WTC11 (cell line): Measurements from ENCODE around the gene MLF2. TPM values are rescaled to one million over a fixed set of nuclear protein-coding genes. Genes with fewer than 3 reads are reported as not detected.

Experiments
- ATAC-seq: fragments of 200-7000 bp; cut with Tn5 transposase; 2 replicates; pipeline ENCODE4 v1.10.0; 2021; ENCODE audit warnings: mild to moderate bottlenecking, moderate library complexity
- CTCF ChIA-PET: fragments of 300-600 bp; sonication (Branson Sonifier 250); formaldehyde crosslinking; loops from one replicate; lab custom pipeline; 2021; ENCODE audit warnings: antibody characterized with exemption; lab: Charles Lee
- POLR2A ChIA-PET: fragments of 350-600 bp; sonication (Branson Sonifier 250); formaldehyde crosslinking; loops from one replicate; lab custom pipeline; 2021; ENCODE audit warnings: antibody characterized with exemption; lab: Charles Lee
- DNase-seq: peaks from one replicate; pipeline ENCODE4 v3.0.0; 2021; ENCODE audit warnings: low spot score
- H3K27ac Mint-ChIP-seq: 2 replicates; pipeline ENCODE4 v1.8.0; 2021; ENCODE audit warnings: mixed read lengths
- H3K27me3 Mint-ChIP-seq: 2 replicates; pipeline ENCODE4 v1.8.0; 2021; ENCODE audit warnings: low read depth, mild to moderate bottlenecking, moderate library complexity, mixed read lengths
- H3K36me3 Mint-ChIP-seq: 2 replicates; pipeline ENCODE4 v1.8.0; 2021; ENCODE audit warnings: mixed read lengths
- H3K4me1 Mint-ChIP-seq: 2 replicates; pipeline ENCODE4 v1.8.0; 2022; ENCODE audit warnings: mixed read lengths
- H3K4me3 Mint-ChIP-seq: 2 replicates; pipeline ENCODE4 v1.8.0; 2021; ENCODE audit warnings: mild to moderate bottlenecking, moderate library complexity, mixed read lengths
- H3K9me3 Mint-ChIP-seq: 2 replicates; pipeline ENCODE4 v1.8.0; 2021; ENCODE audit warnings: mixed read lengths
- ELF4 ChIP-seq: sonication (generic); formaldehyde crosslinking; IDR thresholded peaks from 2 replicates; pipeline ENCODE4 v1.8.1; 2022; ENCODE audit warnings: low read depth, mild to moderate bottlenecking, moderate library complexity, missing genetic modification reagents
- EMX1 ChIP-seq: fragments of 250-450 bp; sonication (Bioruptor Pico); IDR thresholded peaks from 2 replicates; pipeline ENCODE4 v1.8.0; 2021; ENCODE audit warnings: mild to moderate bottlenecking
- ETV6 ChIP-seq: sonication (generic); formaldehyde crosslinking; IDR thresholded peaks from 2 replicates; pipeline ENCODE4 v1.8.1; 2022; ENCODE audit warnings: mild to moderate bottlenecking, missing genetic modification reagents
- MXD4 ChIP-seq: fragments of 250-450 bp; sonication (Bioruptor Pico); IDR thresholded peaks from 2 replicates; pipeline ENCODE4 v1.8.0; 2021; ENCODE audit warnings: mild to moderate bottlenecking, moderate library complexity, borderline replicate concordance
- NFATC4 ChIP-seq: fragments of 250-450 bp; sonication (Bioruptor Pico); IDR thresholded peaks from 2 replicates; pipeline ENCODE4 v1.9.0; 2021; ENCODE audit warnings: mild to moderate bottlenecking
- NFE2L1 ChIP-seq: sonication (generic); formaldehyde crosslinking; IDR thresholded peaks from 2 replicates; pipeline ENCODE4 v1.8.1; 2023; ENCODE audit warnings: missing genetic modification reagents
- NR2C2 ChIP-seq: sonication (generic); formaldehyde crosslinking; IDR thresholded peaks from 2 replicates; pipeline ENCODE4 v1.8.0; 2022; ENCODE audit warnings: mild to moderate bottlenecking, missing genetic modification reagents
- SOX15 ChIP-seq: fragments of 250-450 bp; sonication (Bioruptor Pico); IDR thresholded peaks from 2 replicates; pipeline ENCODE4 v1.9.0; 2021; ENCODE audit warnings: mild to moderate bottlenecking
- SP1 ChIP-seq: sonication (generic); formaldehyde crosslinking; conservative IDR thresholded peaks from 2 replicates; pipeline ENCODE4 v1.8.1; 2022; ENCODE audit warnings: missing genetic modification reagents
- ZNF138 ChIP-seq: sonication (generic); formaldehyde crosslinking; conservative IDR thresholded peaks from 2 replicates; pipeline ENCODE4 v1.8.1; 2022; ENCODE audit warnings: mild to moderate bottlenecking, moderate library complexity, missing genetic modification reagents
- ZNF416 ChIP-seq: fragments of 250-450 bp; sonication (Bioruptor Pico); IDR thresholded peaks from 2 replicates; pipeline ENCODE4 v1.9.0; 2021; ENCODE audit warnings: mild to moderate bottlenecking, inconsistent platforms
- ZNF671 ChIP-seq: fragments of 250-450 bp; sonication (Bioruptor Pico); IDR thresholded peaks from 2 replicates; pipeline ENCODE4 v1.8.0; 2021; ENCODE audit warnings: mild to moderate bottlenecking
- total RNA-seq: library from RNA; stranded (reverse); gene quantifications from 3 replicates; pipeline ENCODE4 v1.2.3, GENCODE V29; 2021
- TF ChIP-seq, protein P1 (sequence below): sonication (generic); formaldehyde crosslinking; IDR thresholded peaks from 2 replicates; pipeline ENCODE4 v1.8.0; 2022; ENCODE audit warnings: mild to moderate bottlenecking, missing genetic modification reagents
- TF ChIP-seq, protein P2 (sequence below): sonication (generic); formaldehyde crosslinking; IDR thresholded peaks from 2 replicates; pipeline ENCODE4 v1.8.0; 2023; ENCODE audit warnings: mild to moderate bottlenecking, missing genetic modification reagents
- TF ChIP-seq, protein P3 (sequence below): sonication (generic); formaldehyde crosslinking; IDR thresholded peaks from 2 replicates; pipeline ENCODE4 v1.8.1; 2023; ENCODE audit warnings: mild to moderate bottlenecking, missing genetic modification reagents, borderline replicate concordance
- TF ChIP-seq, protein P4 (sequence below): sonication (generic); formaldehyde crosslinking; IDR thresholded peaks from 2 replicates; pipeline ENCODE4 v1.8.0; 2023; ENCODE audit warnings: missing genetic modification reagents, mild to moderate bottlenecking, borderline replicate concordance
- TF ChIP-seq, protein P5 (sequence below): fragments of 200-600 bp; IDR thresholded peaks from 2 replicates; pipeline ENCODE4 v1.8.0; 2022; ENCODE audit warnings: antibody characterized with exemption
- TF ChIP-seq, protein P6 (sequence below): fragments of 250-450 bp; sonication (Bioruptor Pico); IDR thresholded peaks from 2 replicates; pipeline ENCODE4 v1.9.0; 2021; ENCODE audit warnings: mild to moderate bottlenecking, borderline replicate concordance

The MLF2 gene
- total RNA-seq, 1 experiment from 2014 or later: 236 TPM

DNA sequence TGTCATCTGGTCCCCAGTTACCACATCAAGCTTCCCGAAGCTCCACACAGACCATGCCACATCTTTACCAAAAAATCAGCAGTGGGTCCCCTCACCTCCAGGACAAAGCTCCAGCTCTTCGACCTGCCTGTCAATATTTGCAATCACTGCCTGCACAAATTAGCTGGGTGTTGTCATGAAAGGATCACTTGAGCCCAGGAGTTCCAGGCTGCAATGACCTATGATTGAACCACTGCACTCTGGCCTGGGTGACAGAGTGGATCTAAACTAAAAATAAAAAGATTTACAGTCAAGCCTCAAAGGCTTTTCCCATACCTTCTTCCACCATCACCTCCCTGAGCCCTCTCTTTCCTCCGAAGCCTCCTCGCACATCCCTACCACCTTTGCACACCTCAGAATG lies 43.6 kb upstream of the MLF2 start:
- no peak overlapping the region for H3K4me3 Mint-ChIP-seq
- TF ChIP-seq, protein P1, sequence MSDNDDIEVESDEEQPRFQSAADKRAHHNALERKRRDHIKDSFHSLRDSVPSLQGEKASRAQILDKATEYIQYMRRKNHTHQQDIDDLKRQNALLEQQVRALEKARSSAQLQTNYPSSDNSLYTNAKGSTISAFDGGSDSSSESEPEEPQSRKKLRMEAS (CRISPR knock-in tag): no peak
- no peak for TF ChIP-seq MXD4 (CRISPR knock-in tag)
- no peak for TF ChIP-seq ZNF671 (CRISPR knock-in tag)
- TF ChIP-seq NFATC4 (CRISPR knock-in tag): no peak
- no peak for TF ChIP-seq ZNF138
- no peak for TF ChIP-seq SOX15
- no peak for TF ChIP-seq SP1 (CRISPR knock-in tag)
- TF ChIP-seq, protein P2, sequence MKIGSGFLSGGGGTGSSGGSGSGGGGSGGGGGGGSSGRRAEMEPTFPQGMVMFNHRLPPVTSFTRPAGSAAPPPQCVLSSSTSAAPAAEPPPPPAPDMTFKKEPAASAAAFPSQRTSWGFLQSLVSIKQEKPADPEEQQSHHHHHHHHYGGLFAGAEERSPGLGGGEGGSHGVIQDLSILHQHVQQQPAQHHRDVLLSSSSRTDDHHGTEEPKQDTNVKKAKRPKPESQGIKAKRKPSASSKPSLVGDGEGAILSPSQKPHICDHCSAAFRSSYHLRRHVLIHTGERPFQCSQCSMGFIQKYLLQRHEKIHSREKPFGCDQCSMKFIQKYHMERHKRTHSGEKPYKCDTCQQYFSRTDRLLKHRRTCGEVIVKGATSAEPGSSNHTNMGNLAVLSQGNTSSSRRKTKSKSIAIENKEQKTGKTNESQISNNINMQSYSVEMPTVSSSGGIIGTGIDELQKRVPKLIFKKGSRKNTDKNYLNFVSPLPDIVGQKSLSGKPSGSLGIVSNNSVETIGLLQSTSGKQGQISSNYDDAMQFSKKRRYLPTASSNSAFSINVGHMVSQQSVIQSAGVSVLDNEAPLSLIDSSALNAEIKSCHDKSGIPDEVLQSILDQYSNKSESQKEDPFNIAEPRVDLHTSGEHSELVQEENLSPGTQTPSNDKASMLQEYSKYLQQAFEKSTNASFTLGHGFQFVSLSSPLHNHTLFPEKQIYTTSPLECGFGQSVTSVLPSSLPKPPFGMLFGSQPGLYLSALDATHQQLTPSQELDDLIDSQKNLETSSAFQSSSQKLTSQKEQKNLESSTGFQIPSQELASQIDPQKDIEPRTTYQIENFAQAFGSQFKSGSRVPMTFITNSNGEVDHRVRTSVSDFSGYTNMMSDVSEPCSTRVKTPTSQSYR (CRISPR knock-in tag): no peak
- TF ChIP-seq EMX1 (CRISPR knock-in tag): no peak
- TF ChIP-seq, protein P3, sequence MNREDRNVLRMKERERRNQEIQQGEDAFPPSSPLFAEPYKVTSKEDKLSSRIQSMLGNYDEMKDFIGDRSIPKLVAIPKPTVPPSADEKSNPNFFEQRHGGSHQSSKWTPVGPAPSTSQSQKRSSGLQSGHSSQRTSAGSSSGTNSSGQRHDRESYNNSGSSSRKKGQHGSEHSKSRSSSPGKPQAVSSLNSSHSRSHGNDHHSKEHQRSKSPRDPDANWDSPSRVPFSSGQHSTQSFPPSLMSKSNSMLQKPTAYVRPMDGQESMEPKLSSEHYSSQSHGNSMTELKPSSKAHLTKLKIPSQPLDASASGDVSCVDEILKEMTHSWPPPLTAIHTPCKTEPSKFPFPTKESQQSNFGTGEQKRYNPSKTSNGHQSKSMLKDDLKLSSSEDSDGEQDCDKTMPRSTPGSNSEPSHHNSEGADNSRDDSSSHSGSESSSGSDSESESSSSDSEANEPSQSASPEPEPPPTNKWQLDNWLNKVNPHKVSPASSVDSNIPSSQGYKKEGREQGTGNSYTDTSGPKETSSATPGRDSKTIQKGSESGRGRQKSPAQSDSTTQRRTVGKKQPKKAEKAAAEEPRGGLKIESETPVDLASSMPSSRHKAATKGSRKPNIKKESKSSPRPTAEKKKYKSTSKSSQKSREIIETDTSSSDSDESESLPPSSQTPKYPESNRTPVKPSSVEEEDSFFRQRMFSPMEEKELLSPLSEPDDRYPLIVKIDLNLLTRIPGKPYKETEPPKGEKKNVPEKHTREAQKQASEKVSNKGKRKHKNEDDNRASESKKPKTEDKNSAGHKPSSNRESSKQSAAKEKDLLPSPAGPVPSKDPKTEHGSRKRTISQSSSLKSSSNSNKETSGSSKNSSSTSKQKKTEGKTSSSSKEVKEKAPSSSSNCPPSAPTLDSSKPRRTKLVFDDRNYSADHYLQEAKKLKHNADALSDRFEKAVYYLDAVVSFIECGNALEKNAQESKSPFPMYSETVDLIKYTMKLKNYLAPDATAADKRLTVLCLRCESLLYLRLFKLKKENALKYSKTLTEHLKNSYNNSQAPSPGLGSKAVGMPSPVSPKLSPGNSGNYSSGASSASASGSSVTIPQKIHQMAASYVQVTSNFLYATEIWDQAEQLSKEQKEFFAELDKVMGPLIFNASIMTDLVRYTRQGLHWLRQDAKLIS (CRISPR knock-in tag): no peak
- TF ChIP-seq, protein P4, sequence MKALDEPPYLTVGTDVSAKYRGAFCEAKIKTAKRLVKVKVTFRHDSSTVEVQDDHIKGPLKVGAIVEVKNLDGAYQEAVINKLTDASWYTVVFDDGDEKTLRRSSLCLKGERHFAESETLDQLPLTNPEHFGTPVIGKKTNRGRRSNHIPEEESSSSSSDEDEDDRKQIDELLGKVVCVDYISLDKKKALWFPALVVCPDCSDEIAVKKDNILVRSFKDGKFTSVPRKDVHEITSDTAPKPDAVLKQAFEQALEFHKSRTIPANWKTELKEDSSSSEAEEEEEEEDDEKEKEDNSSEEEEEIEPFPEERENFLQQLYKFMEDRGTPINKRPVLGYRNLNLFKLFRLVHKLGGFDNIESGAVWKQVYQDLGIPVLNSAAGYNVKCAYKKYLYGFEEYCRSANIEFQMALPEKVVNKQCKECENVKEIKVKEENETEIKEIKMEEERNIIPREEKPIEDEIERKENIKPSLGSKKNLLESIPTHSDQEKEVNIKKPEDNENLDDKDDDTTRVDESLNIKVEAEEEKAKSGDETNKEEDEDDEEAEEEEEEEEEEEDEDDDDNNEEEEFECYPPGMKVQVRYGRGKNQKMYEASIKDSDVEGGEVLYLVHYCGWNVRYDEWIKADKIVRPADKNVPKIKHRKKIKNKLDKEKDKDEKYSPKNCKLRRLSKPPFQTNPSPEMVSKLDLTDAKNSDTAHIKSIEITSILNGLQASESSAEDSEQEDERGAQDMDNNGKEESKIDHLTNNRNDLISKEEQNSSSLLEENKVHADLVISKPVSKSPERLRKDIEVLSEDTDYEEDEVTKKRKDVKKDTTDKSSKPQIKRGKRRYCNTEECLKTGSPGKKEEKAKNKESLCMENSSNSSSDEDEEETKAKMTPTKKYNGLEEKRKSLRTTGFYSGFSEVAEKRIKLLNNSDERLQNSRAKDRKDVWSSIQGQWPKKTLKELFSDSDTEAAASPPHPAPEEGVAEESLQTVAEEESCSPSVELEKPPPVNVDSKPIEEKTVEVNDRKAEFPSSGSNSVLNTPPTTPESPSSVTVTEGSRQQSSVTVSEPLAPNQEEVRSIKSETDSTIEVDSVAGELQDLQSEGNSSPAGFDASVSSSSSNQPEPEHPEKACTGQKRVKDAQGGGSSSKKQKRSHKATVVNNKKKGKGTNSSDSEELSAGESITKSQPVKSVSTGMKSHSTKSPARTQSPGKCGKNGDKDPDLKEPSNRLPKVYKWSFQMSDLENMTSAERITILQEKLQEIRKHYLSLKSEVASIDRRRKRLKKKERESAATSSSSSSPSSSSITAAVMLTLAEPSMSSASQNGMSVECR (CRISPR knock-in tag): no peak
- no peak for TF ChIP-seq NFE2L1 (CRISPR knock-in tag)
- no peak for TF ChIP-seq ETV6 (CRISPR knock-in tag)
- TF ChIP-seq, protein P5, sequence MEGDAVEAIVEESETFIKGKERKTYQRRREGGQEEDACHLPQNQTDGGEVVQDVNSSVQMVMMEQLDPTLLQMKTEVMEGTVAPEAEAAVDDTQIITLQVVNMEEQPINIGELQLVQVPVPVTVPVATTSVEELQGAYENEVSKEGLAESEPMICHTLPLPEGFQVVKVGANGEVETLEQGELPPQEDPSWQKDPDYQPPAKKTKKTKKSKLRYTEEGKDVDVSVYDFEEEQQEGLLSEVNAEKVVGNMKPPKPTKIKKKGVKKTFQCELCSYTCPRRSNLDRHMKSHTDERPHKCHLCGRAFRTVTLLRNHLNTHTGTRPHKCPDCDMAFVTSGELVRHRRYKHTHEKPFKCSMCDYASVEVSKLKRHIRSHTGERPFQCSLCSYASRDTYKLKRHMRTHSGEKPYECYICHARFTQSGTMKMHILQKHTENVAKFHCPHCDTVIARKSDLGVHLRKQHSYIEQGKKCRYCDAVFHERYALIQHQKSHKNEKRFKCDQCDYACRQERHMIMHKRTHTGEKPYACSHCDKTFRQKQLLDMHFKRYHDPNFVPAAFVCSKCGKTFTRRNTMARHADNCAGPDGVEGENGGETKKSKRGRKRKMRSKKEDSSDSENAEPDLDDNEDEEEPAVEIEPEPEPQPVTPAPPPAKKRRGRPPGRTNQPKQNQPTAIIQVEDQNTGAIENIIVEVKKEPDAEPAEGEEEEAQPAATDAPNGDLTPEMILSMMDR: no peak
- no peak for TF ChIP-seq NR2C2
- no peak for TF ChIP-seq ZNF416
- TF ChIP-seq, protein P6, sequence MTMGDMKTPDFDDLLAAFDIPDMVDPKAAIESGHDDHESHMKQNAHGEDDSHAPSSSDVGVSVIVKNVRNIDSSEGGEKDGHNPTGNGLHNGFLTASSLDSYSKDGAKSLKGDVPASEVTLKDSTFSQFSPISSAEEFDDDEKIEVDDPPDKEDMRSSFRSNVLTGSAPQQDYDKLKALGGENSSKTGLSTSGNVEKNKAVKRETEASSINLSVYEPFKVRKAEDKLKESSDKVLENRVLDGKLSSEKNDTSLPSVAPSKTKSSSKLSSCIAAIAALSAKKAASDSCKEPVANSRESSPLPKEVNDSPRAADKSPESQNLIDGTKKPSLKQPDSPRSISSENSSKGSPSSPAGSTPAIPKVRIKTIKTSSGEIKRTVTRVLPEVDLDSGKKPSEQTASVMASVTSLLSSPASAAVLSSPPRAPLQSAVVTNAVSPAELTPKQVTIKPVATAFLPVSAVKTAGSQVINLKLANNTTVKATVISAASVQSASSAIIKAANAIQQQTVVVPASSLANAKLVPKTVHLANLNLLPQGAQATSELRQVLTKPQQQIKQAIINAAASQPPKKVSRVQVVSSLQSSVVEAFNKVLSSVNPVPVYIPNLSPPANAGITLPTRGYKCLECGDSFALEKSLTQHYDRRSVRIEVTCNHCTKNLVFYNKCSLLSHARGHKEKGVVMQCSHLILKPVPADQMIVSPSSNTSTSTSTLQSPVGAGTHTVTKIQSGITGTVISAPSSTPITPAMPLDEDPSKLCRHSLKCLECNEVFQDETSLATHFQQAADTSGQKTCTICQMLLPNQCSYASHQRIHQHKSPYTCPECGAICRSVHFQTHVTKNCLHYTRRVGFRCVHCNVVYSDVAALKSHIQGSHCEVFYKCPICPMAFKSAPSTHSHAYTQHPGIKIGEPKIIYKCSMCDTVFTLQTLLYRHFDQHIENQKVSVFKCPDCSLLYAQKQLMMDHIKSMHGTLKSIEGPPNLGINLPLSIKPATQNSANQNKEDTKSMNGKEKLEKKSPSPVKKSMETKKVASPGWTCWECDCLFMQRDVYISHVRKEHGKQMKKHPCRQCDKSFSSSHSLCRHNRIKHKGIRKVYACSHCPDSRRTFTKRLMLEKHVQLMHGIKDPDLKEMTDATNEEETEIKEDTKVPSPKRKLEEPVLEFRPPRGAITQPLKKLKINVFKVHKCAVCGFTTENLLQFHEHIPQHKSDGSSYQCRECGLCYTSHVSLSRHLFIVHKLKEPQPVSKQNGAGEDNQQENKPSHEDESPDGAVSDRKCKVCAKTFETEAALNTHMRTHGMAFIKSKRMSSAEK (CRISPR knock-in tag): no peak
- no peak for TF ChIP-seq ELF4 (CRISPR knock-in tag)
- ChIA-PET CTCF (interaction anchor here (1.0 to 1.6 kb wide), 2 partner anchors 28 to 30 kb away, joined by 5 to 6 read pairs; partner anchors contain the start of gene PTMS), POLR2A (interaction anchor here (1.2 kb wide), 1 partner anchor 25 kb away, joined by 4 read pairs; no protein-coding TSS in a partner anchor)
- DNase-seq (no peak), ATAC-seq (no peak)
- no peaks in the 10 kb centered on the region for H3K9me3 Mint-ChIP-seq
- peaks cover 7% of the 10 kb centered on the region for H3K4me1 Mint-ChIP-seq
- H3K27me3 Mint-ChIP-seq: peaks cover 27% of the 10 kb centered on the region
- no peak overlapping the region for H3K27ac Mint-ChIP-seq
- H3K36me3 Mint-ChIP-seq: no peaks in the 10 kb centered on the region
